ENCODE measurements around the gene CLCA4.
A peak's percentile ranks its signal among the peaks of the same experiment; 100 is the strongest.

The CLCA4 gene

GRCh38 chr1:86503406-86504136 is 43.3 kb upstream of the CLCA4 start:
- TF ChIP-seq CTCF (conservative IDR thresholded peaks at IDR 0.05) (no peak), ZFX (IDR thresholded peaks at IDR 0.05) (no peak)
- H3K27ac ChIP-seq = no peak overlapping the region

- no peak overlapping the region for H3K27ac ChIP-seq
These were observed 42.8 kb upstream of the CLCA4 start for GRCh38 chr1:86504137-86504479.

GRCh38 chr1:86504895-86505563 is 41.8 kb upstream of the CLCA4 start:
- H3K27ac ChIP-seq = no peak overlapping the region; the same call in 1 of the 2 replicates
- TF ChIP-seq CTCF (conservative IDR thresholded peaks at IDR 0.05) = no peak
- TF ChIP-seq ZFX (IDR thresholded peaks at IDR 0.05) = no peak

More at GRCh38 chr1:86504137-86504479, 42.8 kb upstream of the CLCA4 start:
- TF ChIP-seq ZFX (IDR thresholded peaks at IDR 0.05) (no peak), CTCF (conservative IDR thresholded peaks at IDR 0.05) (no peak)

- TF ChIP-seq CTCF (conservative IDR thresholded peaks at IDR 0.05) (no peak), ZFX (IDR thresholded peaks at IDR 0.05) (no peak)
- H3K27ac ChIP-seq = no peak overlapping the region; the same call in 1 of the 2 replicates
These were observed 41.3 kb upstream of the CLCA4 start for GRCh38 chr1:86505564-86505902.

GRCh38 chr1:86507935-86508582 is 38.8 kb upstream of the CLCA4 start:
- TF ChIP-seq ZFX (IDR thresholded peaks at IDR 0.05) (no peak), CTCF (conservative IDR thresholded peaks at IDR 0.05) (peak; percentile 84)
- H3K27ac ChIP-seq = no peak overlapping the region

- no peak for TF ChIP-seq ZFX (IDR thresholded peaks at IDR 0.05)
- no peak; the same call in 1 of the 2 replicates for TF ChIP-seq CTCF (conservative IDR thresholded peaks at IDR 0.05)
- H3K27ac ChIP-seq = no peak overlapping the region
These were observed 38.3 kb upstream of the CLCA4 start for GRCh38 chr1:86508583-86508969.

- H3K27ac ChIP-seq = no peak overlapping the region
- TF ChIP-seq CTCF (conservative IDR thresholded peaks at IDR 0.05) (peak; percentile 83), ZFX (IDR thresholded peaks at IDR 0.05) (no peak)
These were observed 31.3 kb upstream of the CLCA4 start for GRCh38 chr1:86515597-86515996.

All from C4-2B (cell line).